Loucy (cell line): ENCODE measurements around the gene GLO1.

ENCODE experiments used
- H2AFZ ChIP-seq: fragments of 200-600 bp; sonication (generic); 2 replicates; pipeline ENCODE4 v1.6.0; 2016; ENCODE audit warnings: antibody characterized with exemption, mild to moderate bottlenecking, low read length, moderate library complexity
- H3F3A ChIP-seq: fragments of 200-600 bp; 2 replicates; pipeline ENCODE4 v1.6.0; 2016; ENCODE audit warnings: antibody characterized with exemption, low read depth, mild to moderate bottlenecking
- H3K27me3 ChIP-seq: fragments of 200-600 bp; sonication (generic); 2 replicates; pipeline ENCODE4 v1.6.1; 2014; ENCODE audit warnings: low read length, mild to moderate bottlenecking; ENCODE audit not compliant: insufficient read depth, poor library complexity, severe bottlenecking
- H3K36me3 ChIP-seq: fragments of 200-600 bp; sonication (generic); 2 replicates; pipeline ENCODE4 v1.6.1; 2016; ENCODE audit warnings: low read length; ENCODE audit not compliant: insufficient read depth
- H3K4me1 ChIP-seq: fragments of 200-600 bp; sonication (generic); 2 replicates; pipeline ENCODE4 v1.5.1; 2014; ENCODE audit warnings: low read length, mild to moderate bottlenecking; ENCODE audit not compliant: insufficient read depth, poor library complexity, severe bottlenecking
- H3K4me2 ChIP-seq: fragments of 200-600 bp; sonication (generic); 2 replicates; pipeline ENCODE4 v1.6.0; 2014; ENCODE audit warnings: antibody characterized with exemption, low read length, low read depth, mild to moderate bottlenecking; ENCODE audit not compliant: poor library complexity, severe bottlenecking
- H3K4me3 ChIP-seq: fragments of 200-600 bp; sonication (generic); 2 replicates; pipeline ENCODE4 v1.5.1; 2014; ENCODE audit warnings: low read length, mild to moderate bottlenecking, mixed read lengths; ENCODE audit not compliant: poor library complexity, severe bottlenecking
- H3K79me2 ChIP-seq: fragments of 200-600 bp; sonication (generic); 2 replicates; pipeline ENCODE4 v1.6.1; 2014; ENCODE audit warnings: low read length; ENCODE audit not compliant: insufficient read depth
- H3K9ac ChIP-seq: fragments of 200-600 bp; sonication (generic); 2 replicates; pipeline ENCODE4 v1.6.0; 2014; ENCODE audit warnings: mild to moderate bottlenecking, low read depth, low read length, moderate library complexity; ENCODE audit not compliant: poor library complexity, severe bottlenecking
- H3K9me2 ChIP-seq: fragments of 200-600 bp; sonication (generic); replicated peaks from 2 replicates; pipeline ENCODE4 v1.6.1; 2016; ENCODE audit warnings: low read depth, low read length, mixed read lengths
- H3K9me3 ChIP-seq: fragments of 200-600 bp; sonication (generic); 2 replicates; pipeline ENCODE4 v1.6.1; 2014; ENCODE audit warnings: mild to moderate bottlenecking, antibody characterized with exemption, low read length, low read depth; ENCODE audit not compliant: insufficient read depth
- H4K20me1 ChIP-seq: fragments of 200-600 bp; sonication (generic); 2 replicates; pipeline ENCODE4 v1.6.0; 2014; ENCODE audit warnings: antibody characterized with exemption, low read length, mild to moderate bottlenecking; ENCODE audit not compliant: insufficient read depth, poor library complexity, severe bottlenecking
- CTCF ChIP-seq: fragments of 200-600 bp; sonication (generic); conservative IDR thresholded peaks from 2 replicates; pipeline ENCODE4 v1.5.1; 2014; ENCODE audit warnings: mild to moderate bottlenecking, antibody characterized with exemption, low read length
- EZH2phosphoT487 ChIP-seq: fragments of 200-600 bp; IDR thresholded peaks from 2 replicates; pipeline ENCODE4 v1.6.1; 2018; ENCODE audit warnings: antibody characterized with exemption, mild to moderate bottlenecking, moderate library complexity, borderline replicate concordance

The GLO1 gene

GRCh38 chr6:38676236-38676973 lies 26.5 kb downstream of the GLO1 start:
- Histone ChIP-seq H3K36me3 (peaks cover 55% of the 10 kb centered on the region; the same call in 1 of the 2 replicates), H3K79me2 (no peaks in the 10 kb centered on the region), H4K20me1 (no peaks in the 10 kb centered on the region), H3K9me3 (no peaks in the 10 kb centered on the region), H3K4me3 (no peak overlapping the region), H3K4me2 (no peak overlapping the region), H3K9me2 (no peaks in the 10 kb centered on the region), H3K27me3 (no peaks in the 10 kb centered on the region), H2AFZ (no peak overlapping the region), H3F3A (no peaks in the 10 kb centered on the region), H3K9ac (no peak overlapping the region), H3K4me1 (no peaks in the 10 kb centered on the region)
- TF ChIP-seq EZH2phosphoT487 (no peak), CTCF (no peak)

GRCh38 chr6:38673397-38674165 lies 29.4 kb downstream of the GLO1 start:
- Histone ChIP-seq H3K4me1 (no peaks in the 10 kb centered on the region), H2AFZ (no peak overlapping the region), H3F3A (0 out of 2 replicates have a peak, but pooled peaks cover 3% of the 10 kb centered on the region), H4K20me1 (no peaks in the 10 kb centered on the region), H3K79me2 (no peaks in the 10 kb centered on the region), H3K4me2 (no peak overlapping the region), H3K36me3 (peaks cover 41% of the 10 kb centered on the region; the same call in 1 of the 2 replicates), H3K9ac (no peak overlapping the region), H3K9me3 (no peaks in the 10 kb centered on the region), H3K27me3 (no peaks in the 10 kb centered on the region), H3K9me2 (no peaks in the 10 kb centered on the region), H3K4me3 (no peak overlapping the region)
- TF ChIP-seq EZH2phosphoT487: no peak
- TF ChIP-seq CTCF: no peak

GRCh38 chr6:38671885-38672467 lies 31.0 kb downstream of the GLO1 start:
- Histone ChIP-seq H4K20me1 (no peaks in the 10 kb centered on the region), H3K27me3 (no peaks in the 10 kb centered on the region), H3K9me3 (no peaks in the 10 kb centered on the region), H3K9ac (no peak overlapping the region), H3K4me3 (no peak overlapping the region), H3K36me3 (peaks cover 26% of the 10 kb centered on the region; the same call in 1 of the 2 replicates), H3K4me1 (no peaks in the 10 kb centered on the region), H3K4me2 (no peak overlapping the region), H3K79me2 (no peaks in the 10 kb centered on the region), H3F3A (0 out of 2 replicates have a peak, but pooled peaks cover 3% of the 10 kb centered on the region), H3K9me2 (no peaks in the 10 kb centered on the region), H2AFZ (no peak overlapping the region)
- TF ChIP-seq CTCF (peak; percentile 90), EZH2phosphoT487 (no peak)
